Mucosa of stomach (tissue), 1 donor: ENCODE data around the gene ALDH3B2.
"Not testable (repeated sequence)": the region's sequence is repeated elsewhere in the genome, so short reads cannot be mapped to it uniquely, and the experiment has no call there.

Source experiments
- H3K27me3 ChIP-seq: one replicate; pipeline ENCODE4 v1.7.0; 2013; ENCODE audit warnings: mild to moderate bottlenecking, low read length; ENCODE audit not compliant: control insufficient read depth, insufficient read depth
- H3K36me3 ChIP-seq: one replicate; pipeline ENCODE4 v1.7.0; 2013; ENCODE audit warnings: low read length; ENCODE audit not compliant: control insufficient read depth, insufficient read depth
- H3K4me1 ChIP-seq: one replicate; pipeline ENCODE4 v1.7.0; 2013; ENCODE audit warnings: mild to moderate bottlenecking, low read length; ENCODE audit not compliant: control insufficient read depth, insufficient read depth
- H3K4me3 ChIP-seq: one replicate; pipeline ENCODE4 v1.7.0; 2013; ENCODE audit warnings: low read length
- H3K9ac ChIP-seq: one replicate; pipeline ENCODE4 v1.7.0; 2013; ENCODE audit warnings: mild to moderate bottlenecking, low read length, moderate library complexity
- H3K9me3 ChIP-seq: one replicate; pipeline ENCODE4 v1.7.0; 2013; ENCODE audit warnings: mild to moderate bottlenecking, low read length, moderate library complexity; ENCODE audit not compliant: control insufficient read depth
- donor health status: Pancreatic carcinoma.

Gene ALDH3B2

GRCh38 chr11:67627812-67628624 is 46.4 kb downstream of the ALDH3B2 start:
- Histone ChIP-seq H3K4me3 (no peak overlapping the region), H3K9me3 (no peaks in the 10 kb centered on the region), H3K4me1 (peaks cover 37% of the 10 kb centered on the region), H3K9ac (peak overlapping the region; percentile 28), H3K36me3 (no peaks in the 10 kb centered on the region), H3K27me3 (no peaks in the 10 kb centered on the region)

- no peak overlapping the region for H3K9ac ChIP-seq
- no peak overlapping the region for H3K4me3 ChIP-seq
- no peaks in the 10 kb centered on the region for H3K27me3 ChIP-seq
- H3K9me3 ChIP-seq, result no peaks in the 10 kb centered on the region
- H3K4me1 ChIP-seq, result peaks cover 31% of the 10 kb centered on the region
- H3K36me3 ChIP-seq, result no peaks in the 10 kb centered on the region
These were observed 47.0 kb downstream of the ALDH3B2 start for GRCh38 chr11:67627441-67627811.

- H3K36me3 ChIP-seq, result no peaks in the 10 kb centered on the region
- H3K9me3 ChIP-seq, result no peaks in the 10 kb centered on the region
- H3K27me3 ChIP-seq, result no peaks in the 10 kb centered on the region
- H3K4me1 ChIP-seq, result peaks cover 26% of the 10 kb centered on the region
- no peak overlapping the region for H3K4me3 ChIP-seq
- no peak overlapping the region for H3K9ac ChIP-seq
These were observed 47.5 kb downstream of the ALDH3B2 start for GRCh38 chr11:67626970-67627369.

GRCh38 chr11:67626131-67626833 is 48.1 kb downstream of the ALDH3B2 start:
- peaks cover 19% of the 10 kb centered on the region for H3K4me1 ChIP-seq
- not testable (repeated sequence) for H3K9ac ChIP-seq, H3K27me3 ChIP-seq, H3K36me3 ChIP-seq, H3K9me3 ChIP-seq, H3K4me3 ChIP-seq

GRCh38 chr11:67623795-67624194 is 50.6 kb downstream of the ALDH3B2 start:
- not testable (repeated sequence) for H3K9ac ChIP-seq, H3K9me3 ChIP-seq, H3K4me1 ChIP-seq, H3K4me3 ChIP-seq, H3K27me3 ChIP-seq, H3K36me3 ChIP-seq

GRCh38 chr11:67622905-67623304 is 51.5 kb downstream of the ALDH3B2 start:
- H3K4me3 ChIP-seq, H3K9me3 ChIP-seq, H3K27me3 ChIP-seq, H3K4me1 ChIP-seq, H3K36me3 ChIP-seq, H3K9ac ChIP-seq: not testable (repeated sequence)

GRCh38 chr11:67621928-67622327 is 52.5 kb downstream of the ALDH3B2 start:
- H3K4me1 ChIP-seq, H3K4me3 ChIP-seq, H3K27me3 ChIP-seq, H3K9ac ChIP-seq, H3K36me3 ChIP-seq, H3K9me3 ChIP-seq: not testable (repeated sequence)

- not testable (repeated sequence) for H3K9ac ChIP-seq, H3K36me3 ChIP-seq, H3K4me1 ChIP-seq, H3K9me3 ChIP-seq, H3K4me3 ChIP-seq
- H3K27me3 ChIP-seq, result peaks cover 10% of the 10 kb centered on the region
These were observed 53.8 kb downstream of the ALDH3B2 start for GRCh38 chr11:67620621-67621020.

GRCh38 chr11:67619683-67620618 is 54.5 kb downstream of the ALDH3B2 start:
- not testable (repeated sequence) for H3K36me3 ChIP-seq, H3K9ac ChIP-seq, H3K4me1 ChIP-seq, H3K9me3 ChIP-seq, H3K4me3 ChIP-seq
- peaks cover 16% of the 10 kb centered on the region for H3K27me3 ChIP-seq

- H3K9ac ChIP-seq, H3K4me3 ChIP-seq, H3K9me3 ChIP-seq, H3K36me3 ChIP-seq: not testable (repeated sequence)
- peaks cover 18% of the 10 kb centered on the region for H3K27me3 ChIP-seq
- H3K4me1 ChIP-seq, result peaks cover 12% of the 10 kb centered on the region
These were observed 55.3 kb downstream of the ALDH3B2 start for GRCh38 chr11:67618901-67619659.

- Histone ChIP-seq H3K4me3 (no peak overlapping the region), H3K9me3 (no peaks in the 10 kb centered on the region), H3K9ac (no peak overlapping the region), H3K4me1 (peaks cover 21% of the 10 kb centered on the region), H3K36me3 (no peaks in the 10 kb centered on the region), H3K27me3 (peaks cover 18% of the 10 kb centered on the region)
These were observed 57.0 kb downstream of the ALDH3B2 start for GRCh38 chr11:67617243-67617953.
